ENCODE measurements around the gene OR2V1. TPM values are rescaled to one million over a fixed set of nuclear protein-coding genes. Genes with fewer than 3 reads are reported as not detected.

Gene OR2V1
- total RNA-seq, 1 experiment from 2014 or later, result not detected

DNA sequence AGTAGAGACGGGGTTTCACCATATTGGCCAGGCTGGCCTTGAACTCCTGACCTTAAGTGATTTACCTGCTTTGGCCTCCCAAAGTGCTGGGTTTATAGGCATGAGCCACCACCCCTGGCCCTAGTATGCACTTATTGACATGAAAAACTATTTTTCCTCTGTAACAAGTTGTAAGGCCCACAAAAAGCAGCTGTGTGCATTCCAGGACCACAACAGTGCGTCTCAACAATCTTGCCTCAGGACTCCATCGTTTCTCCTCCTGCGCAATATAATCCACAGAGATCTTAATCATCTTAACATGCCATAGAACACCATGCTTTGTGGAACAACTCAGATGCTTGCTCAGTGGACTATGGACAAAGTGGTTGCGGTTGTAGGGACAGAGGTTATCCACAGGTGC lies 10.2 kb downstream of the OR2V1 start:
- CTCF ChIA-PET, result no interaction called here
- TF ChIP-seq, protein P1, sequence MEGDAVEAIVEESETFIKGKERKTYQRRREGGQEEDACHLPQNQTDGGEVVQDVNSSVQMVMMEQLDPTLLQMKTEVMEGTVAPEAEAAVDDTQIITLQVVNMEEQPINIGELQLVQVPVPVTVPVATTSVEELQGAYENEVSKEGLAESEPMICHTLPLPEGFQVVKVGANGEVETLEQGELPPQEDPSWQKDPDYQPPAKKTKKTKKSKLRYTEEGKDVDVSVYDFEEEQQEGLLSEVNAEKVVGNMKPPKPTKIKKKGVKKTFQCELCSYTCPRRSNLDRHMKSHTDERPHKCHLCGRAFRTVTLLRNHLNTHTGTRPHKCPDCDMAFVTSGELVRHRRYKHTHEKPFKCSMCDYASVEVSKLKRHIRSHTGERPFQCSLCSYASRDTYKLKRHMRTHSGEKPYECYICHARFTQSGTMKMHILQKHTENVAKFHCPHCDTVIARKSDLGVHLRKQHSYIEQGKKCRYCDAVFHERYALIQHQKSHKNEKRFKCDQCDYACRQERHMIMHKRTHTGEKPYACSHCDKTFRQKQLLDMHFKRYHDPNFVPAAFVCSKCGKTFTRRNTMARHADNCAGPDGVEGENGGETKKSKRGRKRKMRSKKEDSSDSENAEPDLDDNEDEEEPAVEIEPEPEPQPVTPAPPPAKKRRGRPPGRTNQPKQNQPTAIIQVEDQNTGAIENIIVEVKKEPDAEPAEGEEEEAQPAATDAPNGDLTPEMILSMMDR (IDR thresholded peaks at IDR 0.05; ENCODE audit: unreplicated experiment), result no peak
- no peak for DNase-seq (ENCODE audit: unreplicated experiment)
- peaks cover 6% of the 10 kb centered on the region for H3K9me3 Mint-ChIP-seq (ENCODE audit: unreplicated experiment)
- intact Hi-C loops (cut with micrococcal nuclease), result no loop called here
- no TSS peak for BruUV-seq (replicated peaks)
- H3K27me3 Mint-ChIP-seq (ENCODE audit: insufficient read depth, unreplicated experiment), result no peaks in the 10 kb centered on the region
- no peaks in the 10 kb centered on the region for H3K36me3 Mint-ChIP-seq (ENCODE audit: insufficient read depth, unreplicated experiment)
- no peak overlapping the region for H3K27ac Mint-ChIP-seq (ENCODE audit: low read depth, unreplicated experiment)
- POLR2A ChIA-PET, result interaction anchor here (1.3 kb wide), 1 partner anchor 13 kb away, joined by 5 read pairs; no protein-coding TSS in a partner anchor
- peaks cover 6% of the 10 kb centered on the region for H3K4me1 Mint-ChIP-seq (ENCODE audit: insufficient read depth, unreplicated experiment)
- no peak overlapping the region for H3K4me3 Mint-ChIP-seq (ENCODE audit: unreplicated experiment)

DNA sequence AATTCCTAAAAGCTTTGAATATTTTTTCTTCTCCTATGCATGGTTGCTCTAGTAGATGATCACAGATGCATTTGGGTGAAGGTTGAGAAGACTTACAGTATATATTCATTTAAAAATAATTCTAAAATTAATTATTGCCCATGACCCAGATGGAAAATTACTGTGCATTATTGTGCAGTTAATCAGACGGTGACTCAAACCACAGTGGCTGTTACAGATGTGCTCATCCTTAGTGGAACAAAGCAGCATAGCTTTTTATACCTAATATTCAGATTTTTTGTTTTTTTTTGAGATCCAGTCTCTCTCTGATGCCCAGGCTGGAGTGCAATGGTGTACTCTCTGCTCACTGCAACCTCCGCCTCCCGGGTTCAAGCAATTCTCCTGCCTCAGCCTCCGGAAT lies 10.7 kb downstream of the OR2V1 start:
- POLR2A ChIA-PET, result interaction anchor here (1.3 kb wide), 1 partner anchor 13 kb away, joined by 5 read pairs; no protein-coding TSS in a partner anchor

DNA sequence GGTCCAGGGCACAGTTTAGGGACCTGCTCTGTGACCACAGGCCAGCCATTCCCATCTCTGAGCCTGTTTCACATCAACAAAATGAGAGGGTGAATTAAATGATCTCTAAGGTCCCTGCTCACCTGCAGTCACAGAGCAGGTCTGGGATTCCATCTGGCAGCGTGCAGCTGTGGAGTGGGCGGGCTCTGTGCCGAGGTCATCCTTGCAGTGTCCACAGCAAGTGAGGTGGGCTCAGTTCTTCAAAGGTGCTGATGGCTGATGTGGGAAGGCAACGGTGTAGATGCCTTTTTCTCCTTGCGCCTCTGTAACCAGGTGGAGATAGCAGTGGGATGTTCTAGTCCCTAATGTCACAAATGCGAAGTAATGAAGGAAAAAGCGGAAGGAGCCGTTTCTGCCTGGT lies 11.9 kb downstream of the OR2V1 start:
- DNase-seq (ENCODE audit: unreplicated experiment), result no peak
- intact Hi-C loops (cut with micrococcal nuclease), result no loop called here
- H3K4me1 Mint-ChIP-seq (ENCODE audit: insufficient read depth, unreplicated experiment), result peaks cover 14% of the 10 kb centered on the region
- no peaks in the 10 kb centered on the region for H3K36me3 Mint-ChIP-seq (ENCODE audit: insufficient read depth, unreplicated experiment)
- H3K9me3 Mint-ChIP-seq (ENCODE audit: unreplicated experiment), result peaks cover 6% of the 10 kb centered on the region
- POLR2A ChIA-PET, result interaction anchor here (0.6 kb wide), 1 partner anchor 307 kb away, joined by 3 read pairs; no protein-coding TSS in a partner anchor
- no peak overlapping the region for H3K4me3 Mint-ChIP-seq (ENCODE audit: unreplicated experiment)
- no peaks in the 10 kb centered on the region for H3K27me3 Mint-ChIP-seq (ENCODE audit: insufficient read depth, unreplicated experiment)
- CTCF ChIA-PET, result interaction anchor here (1.3 kb wide), 1 partner anchor 11 kb away, joined by 3 read pairs; no protein-coding TSS in a partner anchor
- TF ChIP-seq, protein P1 (IDR thresholded peaks at IDR 0.05; ENCODE audit: unreplicated experiment), result no peak
- no peak overlapping the region for H3K27ac Mint-ChIP-seq (ENCODE audit: low read depth, unreplicated experiment)
- no TSS peak for BruUV-seq (replicated peaks)

More for the DNA sequence above, 10.7 kb downstream of the OR2V1 start:
- BruUV-seq (replicated peaks), result no TSS peak
- TF ChIP-seq, protein P1 (IDR thresholded peaks at IDR 0.05; ENCODE audit: unreplicated experiment), result no peak
- H3K4me1 Mint-ChIP-seq (ENCODE audit: insufficient read depth, unreplicated experiment), result peaks cover 10% of the 10 kb centered on the region
- peak; percentile 32 for DNase-seq (ENCODE audit: unreplicated experiment)
- intact Hi-C loops (cut with micrococcal nuclease), result no loop called here
- peaks cover 6% of the 10 kb centered on the region for H3K9me3 Mint-ChIP-seq (ENCODE audit: unreplicated experiment)
- H3K27me3 Mint-ChIP-seq (ENCODE audit: insufficient read depth, unreplicated experiment), result no peaks in the 10 kb centered on the region
- no peak overlapping the region for H3K4me3 Mint-ChIP-seq (ENCODE audit: unreplicated experiment)
- CTCF ChIA-PET, result no interaction called here
- no peaks in the 10 kb centered on the region for H3K36me3 Mint-ChIP-seq (ENCODE audit: insufficient read depth, unreplicated experiment)
- no peak overlapping the region for H3K27ac Mint-ChIP-seq (ENCODE audit: low read depth, unreplicated experiment)

DNA sequence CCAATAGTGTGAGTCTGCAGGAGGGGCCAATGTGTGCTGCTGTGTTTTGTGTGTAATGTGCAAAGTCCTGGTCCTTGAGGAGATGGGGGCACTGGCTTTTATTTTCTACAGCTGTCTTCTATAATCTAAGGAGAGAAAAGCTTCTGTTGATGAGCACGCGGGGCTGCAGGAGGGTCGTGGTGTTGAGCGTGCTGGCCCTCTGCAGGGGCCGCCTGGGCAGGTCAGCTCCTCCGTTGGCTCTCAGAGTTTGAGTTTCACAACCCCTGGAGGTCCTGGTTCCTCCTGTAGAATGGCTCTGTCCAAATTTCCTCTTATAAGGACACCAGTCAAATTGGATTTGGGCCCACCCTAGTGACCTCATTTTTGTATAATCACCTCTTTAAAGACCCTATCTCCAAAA lies 12.6 kb downstream of the OR2V1 start:
- POLR2A ChIA-PET, result interaction anchor here (0.6 to 1.1 kb wide), 3 partner anchors 15 to 158 kb away, joined by 3 read pairs; no protein-coding TSS in a partner anchor
- intact Hi-C loops (cut with micrococcal nuclease), result no loop called here
- H3K27me3 Mint-ChIP-seq (ENCODE audit: insufficient read depth, unreplicated experiment), result no peaks in the 10 kb centered on the region

More for the DNA sequence above, 12.6 kb downstream of the OR2V1 start:
- Mint-ChIP-seq H3K27ac (ENCODE audit: low read depth, unreplicated experiment) (no peak overlapping the region), H3K4me3 (ENCODE audit: unreplicated experiment) (no peak overlapping the region), H3K36me3 (ENCODE audit: insufficient read depth, unreplicated experiment) (no peaks in the 10 kb centered on the region), H3K9me3 (ENCODE audit: unreplicated experiment) (peaks cover 6% of the 10 kb centered on the region), H3K4me1 (ENCODE audit: insufficient read depth, unreplicated experiment) (peaks cover 14% of the 10 kb centered on the region)
- no TSS peak for BruUV-seq (replicated peaks)
- TF ChIP-seq, protein P1 (IDR thresholded peaks at IDR 0.05; ENCODE audit: unreplicated experiment), result no peak
- CTCF ChIA-PET, result interaction anchor here (0.6 to 1.3 kb wide), 2 partner anchors 10 to 335 kb away, joined by 3 to 6 read pairs; no protein-coding TSS in a partner anchor
- no peak for DNase-seq (ENCODE audit: unreplicated experiment)

Data from MCF 10A (cell line).